Sciatic nerve (tissue), 2 donors: ENCODE data around the gene NCOA5. TPM values are rescaled to one million over a fixed set of nuclear protein-coding genes. Genes with fewer than 3 reads are reported as not detected.

ENCODE experiments used
- ATAC-seq: fragments of 200-7000 bp; cut with Tn5 transposase; one replicate; pipeline ENCODE4 v1.9.1; 2020; ENCODE audit warnings: mild to moderate bottlenecking, moderate library complexity
- DNase-seq: peaks from one replicate; pipeline ENCODE4 v3.0.0-alpha.2; 2020; ENCODE audit warnings: low spot score
- intact Hi-C: fragments of 100-400 bp; cut with DNase I; formaldehyde crosslinking; loops from one replicate; pipeline ENCODE4 v1.14.2; 2022
- total RNA-seq: library from RNA; stranded (reverse); fragmentation: NEBNext Ultra II Directional; extraction: Animal tissue kit (Norgen Biotek cat#: 25700); gene quantifications from one replicate; pipeline ENCODE4 v1.2.1, GENCODE V29; 2021
- donor health status: DM: no; HTN: no; CAD: no.
- donor health status: DM: no; HTN: no; CAD: no.

NCOA5 gene
- total RNA-seq, 1 donor from 2014 or later: 27.4 TPM

DNA sequence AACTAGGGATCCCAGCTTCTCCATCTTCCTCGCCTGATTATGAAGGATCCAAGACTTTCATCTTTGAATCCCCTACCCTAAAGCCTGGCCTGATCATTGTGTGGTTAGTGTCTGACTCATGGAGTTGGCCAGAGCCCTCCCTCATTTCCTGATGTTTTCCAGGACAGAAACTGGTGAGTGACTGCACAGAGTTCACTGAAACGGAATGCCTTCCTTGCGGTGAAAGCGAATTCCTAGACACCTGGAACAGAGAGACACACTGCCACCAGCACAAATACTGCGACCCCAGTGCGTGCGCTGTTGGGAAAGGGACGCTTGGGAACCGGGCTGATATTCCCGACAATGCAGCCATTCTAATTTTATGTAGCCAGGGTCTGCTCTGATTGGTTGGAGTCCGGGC lies 32.3 kb upstream of the NCOA5 start:
- intact Hi-C loops: no loop called here
- DNase-seq: peak; percentile 38
- no peak for ATAC-seq

DNA sequence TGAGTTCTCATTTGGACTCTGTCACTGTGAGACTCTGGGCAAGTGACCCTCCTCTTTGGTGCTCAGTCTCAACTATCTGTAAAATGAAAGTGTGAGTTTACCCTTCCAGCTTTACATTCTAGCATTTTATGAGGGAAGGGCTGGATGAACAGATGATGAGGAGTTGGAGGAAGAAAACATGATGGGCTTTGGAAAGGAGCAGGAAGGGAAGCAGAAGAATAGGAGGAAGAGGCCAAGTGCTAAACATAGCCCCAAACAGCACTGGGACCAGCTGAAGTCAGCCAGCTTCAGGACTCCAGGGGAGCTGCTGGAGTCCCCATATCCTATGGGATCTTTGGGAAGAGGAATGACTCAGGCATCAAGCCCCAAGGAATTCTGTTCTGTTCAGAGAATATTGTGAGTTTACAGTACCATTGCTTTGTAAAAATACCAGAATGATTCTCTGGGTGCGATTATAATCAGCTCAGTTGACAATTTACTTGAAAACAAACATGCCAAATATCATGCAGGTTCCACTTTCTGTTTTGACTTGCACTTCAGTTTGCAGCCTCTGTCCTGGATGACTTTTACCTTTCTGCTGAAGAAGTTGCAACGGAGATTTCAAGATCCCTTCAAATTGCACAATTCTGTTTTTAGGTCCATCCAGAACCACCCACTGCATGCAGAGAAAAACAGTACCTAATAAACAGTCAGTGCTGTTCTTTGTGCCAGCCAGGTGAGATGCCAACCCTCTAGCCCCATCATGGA lies 31.6 kb upstream of the NCOA5 start:
- intact Hi-C loops: no loop called here
- ATAC-seq (no peak), DNase-seq (peak; percentile 28)

DNA sequence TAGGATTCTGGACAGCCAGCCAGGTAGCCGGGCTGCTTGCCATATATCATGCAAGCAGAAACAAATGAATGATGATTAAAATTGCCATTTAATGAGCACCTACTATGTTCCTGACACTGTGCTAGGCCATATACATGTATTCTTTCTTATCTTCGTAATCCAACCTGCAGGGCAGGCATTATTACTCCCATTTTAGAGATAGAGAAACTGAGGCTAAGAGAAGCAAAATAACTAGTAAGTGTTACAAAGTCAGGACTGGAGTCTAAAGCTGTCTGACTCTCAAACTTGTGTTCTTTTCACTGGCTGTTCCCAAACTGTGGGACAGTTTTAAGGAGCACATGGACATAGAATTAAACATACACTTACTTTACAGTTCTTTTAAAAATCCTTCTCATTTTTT lies 30.4 kb upstream of the NCOA5 start:
- ATAC-seq: no peak
- intact Hi-C loops: no loop called here
- DNase-seq: no peak

DNA sequence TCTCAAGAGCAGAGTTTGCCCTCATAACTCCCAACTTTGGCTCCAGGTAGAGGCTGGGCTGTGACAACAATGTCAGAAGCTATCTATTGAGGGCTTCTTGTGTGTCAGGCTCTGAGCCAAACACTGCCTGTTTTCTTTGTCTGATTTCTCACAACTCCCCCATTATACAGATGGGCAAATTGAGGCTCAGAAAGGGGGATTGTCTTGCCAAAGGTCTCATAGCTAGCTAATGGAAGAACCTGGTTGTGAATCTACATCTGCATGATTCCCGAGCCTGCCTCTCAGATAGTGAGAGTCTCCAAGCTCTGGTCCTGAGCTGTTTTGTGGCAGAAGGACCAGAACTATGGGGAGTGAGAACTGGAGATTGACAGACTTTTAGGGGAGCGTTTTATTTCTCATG lies 29.8 kb upstream of the NCOA5 start:
- intact Hi-C loops: no loop called here
- DNase-seq (no peak), ATAC-seq (no peak)

DNA sequence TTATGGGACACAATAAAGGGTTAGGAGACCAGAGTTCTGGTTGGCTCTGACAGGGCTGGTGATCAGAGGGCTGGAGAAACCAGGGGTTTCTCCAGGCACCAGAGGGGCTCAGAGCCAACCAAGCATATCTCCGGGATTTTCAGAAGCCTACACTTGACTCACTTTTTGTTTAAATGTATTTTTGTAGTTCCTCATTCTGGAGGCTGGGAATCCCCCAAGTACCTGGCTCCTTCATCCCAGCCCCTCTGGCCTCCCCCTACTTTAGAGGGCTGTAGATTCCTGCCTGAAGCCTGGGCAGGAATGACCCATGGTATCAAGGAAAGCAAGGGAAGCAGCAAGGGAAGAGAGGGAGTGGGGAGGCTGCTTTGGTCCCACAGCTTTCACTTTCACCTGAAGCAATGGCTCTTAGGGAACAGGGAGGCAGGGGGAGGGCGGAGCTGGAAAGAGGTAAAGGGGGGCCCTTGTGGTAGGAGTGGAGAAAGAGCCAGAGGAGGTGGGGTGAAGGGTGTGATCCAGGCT lies 29.3 kb upstream of the NCOA5 start:
- ATAC-seq: peak; percentile 2

DNA sequence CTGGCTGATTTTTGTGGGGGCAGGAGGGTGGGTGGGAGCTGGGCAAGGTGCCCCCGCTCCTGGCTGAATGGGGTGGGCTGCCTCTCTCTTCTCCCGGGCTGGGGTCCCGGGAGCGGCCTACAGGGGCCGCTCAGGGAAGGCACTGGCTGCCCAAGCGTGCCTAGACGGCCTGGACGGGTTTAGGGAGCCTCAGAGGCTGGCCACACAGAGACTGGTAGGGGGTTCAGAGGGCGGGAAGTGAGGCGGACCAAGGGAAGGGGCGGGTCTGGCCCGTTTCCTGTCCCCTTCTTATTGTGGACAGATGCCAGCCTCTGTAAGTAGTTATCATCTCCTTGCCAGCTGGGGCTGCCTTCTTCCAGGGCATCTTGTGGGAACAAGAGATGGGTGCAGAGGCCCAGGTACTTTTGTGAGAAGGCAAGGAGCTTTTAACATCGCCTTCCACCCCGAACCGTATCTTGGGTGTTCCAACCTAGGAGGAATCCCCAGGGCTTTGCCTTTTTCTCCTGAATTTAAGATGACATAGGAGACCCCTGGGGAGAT lies 28.8 kb upstream of the NCOA5 start:
- DNase-seq (peak; percentile 64), ATAC-seq (peak; percentile 79)
- intact Hi-C loops: no loop called here

More for the DNA sequence above, 29.3 kb upstream of the NCOA5 start:
- intact Hi-C loops: no loop called here
- peak; percentile 27 for DNase-seq

DNA sequence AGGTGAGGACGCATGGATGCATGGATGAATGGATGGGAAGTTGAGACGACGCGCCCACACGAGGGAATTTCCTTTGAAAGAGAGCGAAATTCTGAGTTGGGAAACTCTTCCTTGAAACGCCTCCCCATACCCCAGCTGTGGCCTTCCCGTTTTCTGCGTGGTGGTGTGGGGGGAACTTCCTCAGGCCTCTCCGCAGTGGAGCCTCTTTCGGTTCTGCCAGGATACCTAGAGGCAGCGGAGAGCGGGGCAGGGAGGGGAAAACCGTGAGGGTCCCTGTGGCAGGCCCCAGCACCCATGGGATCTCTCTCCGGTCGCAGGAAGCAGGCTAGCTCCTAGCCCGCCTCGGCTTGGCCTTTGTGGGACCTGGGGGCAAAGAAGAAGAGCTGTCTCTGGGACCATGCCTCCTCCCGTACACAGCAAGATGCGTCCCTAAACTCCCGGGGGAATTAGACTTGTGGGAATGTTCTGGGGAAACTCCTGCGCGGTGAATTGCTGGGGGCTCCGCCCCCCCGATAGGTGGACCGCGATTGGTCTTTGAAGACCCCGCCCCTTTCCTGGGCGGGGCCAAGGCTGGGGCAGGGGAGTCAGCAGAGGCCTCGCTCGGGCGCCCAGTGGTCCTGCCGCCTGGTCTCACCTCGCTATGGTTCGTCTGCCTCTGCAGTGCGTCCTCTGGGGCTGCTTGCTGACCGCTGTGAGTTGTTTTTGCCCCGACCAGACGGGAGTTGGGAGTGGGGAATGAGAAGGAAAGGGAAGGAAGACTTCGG lies 28.1 kb upstream of the NCOA5 start, which contains the start of gene CD40:
Gene CD40 (plus strand): TSS at position 611 of the 764 bp plus-strand sequence. CDS start 30 bp downstream, at position 641.
- ATAC-seq (peak; percentile 98), DNase-seq (peak; percentile 91)
- intact Hi-C loops: no loop called here

DNA sequence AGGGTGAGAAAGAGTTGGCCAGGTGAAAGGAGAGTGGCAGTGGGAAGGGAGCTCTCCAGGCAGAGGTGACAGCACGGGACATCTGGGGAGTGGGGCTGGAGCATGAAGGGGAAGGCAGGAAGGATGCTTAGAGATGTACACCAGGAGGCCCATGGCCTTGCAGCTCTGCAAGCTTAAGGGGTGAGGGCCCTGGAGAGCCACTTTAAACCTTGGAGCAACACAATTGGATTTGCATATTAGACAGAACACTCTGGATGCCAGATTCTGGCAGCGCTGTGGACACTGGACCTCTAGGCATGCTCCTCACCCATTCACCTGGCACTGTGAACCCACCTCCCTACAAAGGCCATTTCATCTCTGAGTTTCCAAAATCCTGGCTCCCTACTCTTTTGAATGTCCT lies 24.7 kb upstream of the NCOA5 start:
- ATAC-seq: no peak

DNA sequence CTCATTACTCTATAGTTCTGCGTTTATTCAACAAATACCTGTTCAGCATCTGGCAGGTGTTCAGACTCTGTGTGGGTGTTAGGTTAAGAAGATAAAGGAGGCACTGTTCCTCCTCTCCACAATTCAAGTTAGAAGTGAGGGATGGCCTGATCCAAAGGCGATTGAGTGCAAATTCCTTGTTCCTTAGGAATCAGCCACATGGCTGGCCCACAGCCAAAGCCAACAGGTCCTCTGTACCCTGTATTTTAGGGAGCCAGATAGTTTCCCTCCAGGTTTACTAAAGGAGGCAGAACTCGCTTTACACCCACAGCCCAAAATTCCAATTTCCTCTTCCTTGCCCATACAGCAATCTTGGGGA lies 23.3 kb upstream of the NCOA5 start:
- intact Hi-C loops: no loop called here
- DNase-seq: peak; percentile 43

More for the DNA sequence above, 24.7 kb upstream of the NCOA5 start:
- DNase-seq: peak; percentile 15
- intact Hi-C loops: no loop called here

DNA sequence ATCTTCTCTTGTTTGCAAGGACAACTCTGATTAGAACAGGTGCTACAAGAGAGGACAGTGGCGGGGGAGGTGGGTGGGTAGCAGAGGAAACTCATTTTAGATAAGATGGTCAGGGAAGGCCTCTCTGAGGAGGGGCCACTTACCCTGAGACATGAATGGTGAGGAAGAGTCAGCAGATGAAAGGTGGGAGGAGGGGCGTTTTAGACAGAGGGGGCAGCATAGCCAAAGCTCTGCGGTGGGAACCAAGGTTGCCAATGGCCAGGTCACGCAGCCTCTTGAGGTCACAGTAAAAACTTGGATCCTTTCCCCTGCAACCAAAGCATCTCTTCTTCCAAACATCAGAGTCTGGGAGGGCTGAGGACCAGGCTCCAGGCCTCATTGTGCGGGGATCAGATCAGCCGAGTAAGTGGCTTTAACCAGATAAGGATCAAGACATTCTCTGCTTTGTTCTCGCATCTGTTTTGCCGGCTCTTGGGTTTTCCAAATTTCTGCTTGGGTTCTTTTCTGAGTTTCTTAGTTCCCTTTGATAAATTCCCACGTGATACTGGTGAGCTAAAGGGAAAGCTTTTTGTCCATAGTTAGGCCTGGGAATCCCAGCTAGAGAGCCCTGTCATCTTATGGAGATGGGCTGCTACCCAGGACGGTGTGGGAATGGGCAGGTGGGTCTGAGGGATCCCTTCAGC lies 22.8 kb upstream of the NCOA5 start:
- intact Hi-C loops: no loop called here
- no peak for ATAC-seq
- DNase-seq: no peak

More for the DNA sequence above, 23.3 kb upstream of the NCOA5 start:
- no peak for ATAC-seq

DNA sequence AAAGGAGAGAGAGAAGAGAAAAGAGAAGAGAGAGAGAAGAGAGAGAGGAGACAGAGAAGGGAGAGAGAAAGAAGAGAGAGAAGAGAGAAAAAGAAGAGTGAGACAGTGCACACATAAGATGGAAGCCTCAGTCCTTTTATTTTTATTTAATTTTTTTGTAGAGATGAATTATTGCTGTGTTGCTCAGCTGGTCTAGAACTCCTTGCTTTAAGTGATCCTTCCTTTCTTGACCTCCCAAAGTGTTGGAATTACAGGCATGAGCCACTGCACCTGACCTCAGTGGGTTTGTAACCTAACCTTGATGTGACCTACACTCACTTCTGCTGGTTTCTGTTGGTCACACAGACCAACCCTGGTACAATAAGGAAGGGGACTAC lies 22.1 kb upstream of the NCOA5 start:
- DNase-seq (no peak), ATAC-seq (no peak)
- intact Hi-C loops: no loop called here

DNA sequence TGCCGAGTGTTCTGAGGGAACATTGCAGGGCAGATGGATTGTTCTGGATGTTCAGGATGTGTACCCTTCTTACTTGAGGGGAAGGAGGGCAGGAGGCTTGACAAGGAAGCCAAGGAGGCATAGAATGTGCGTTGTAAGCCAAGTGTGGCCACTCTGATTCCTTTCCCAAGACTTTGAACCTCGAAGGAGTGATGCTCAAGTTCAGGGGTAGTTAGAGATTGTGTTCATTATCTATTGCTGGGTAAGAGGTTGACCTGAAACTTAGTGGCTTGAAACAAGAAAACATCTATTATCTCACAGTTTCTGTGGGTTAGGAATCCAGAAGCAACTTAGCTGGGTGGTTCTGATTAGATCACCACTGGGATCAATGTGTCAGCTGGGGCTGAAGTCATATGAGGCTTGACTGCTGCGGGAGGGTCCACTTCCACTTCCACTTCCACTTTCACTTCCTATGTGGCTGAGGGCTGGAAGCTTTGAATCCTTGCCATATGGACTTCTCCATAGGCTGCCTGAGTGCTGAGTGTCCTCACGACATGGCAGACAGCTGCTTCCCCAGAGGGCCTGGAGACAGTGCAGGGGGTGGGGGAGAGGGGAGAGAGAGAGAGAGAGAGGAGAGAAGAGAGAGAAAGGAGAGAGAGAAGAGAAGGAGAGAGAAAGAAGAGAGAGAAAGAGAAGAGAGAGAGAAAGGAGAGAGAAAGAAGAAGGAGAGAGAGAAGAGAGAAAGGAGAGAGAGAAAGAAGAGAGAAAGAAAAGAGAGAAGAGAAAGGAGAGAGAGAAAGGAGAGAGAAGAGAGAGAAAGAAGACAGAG lies 21.5 kb upstream of the NCOA5 start:
- ATAC-seq: peak; percentile 86
- intact Hi-C loops: no loop called here
- no peak for DNase-seq

DNA sequence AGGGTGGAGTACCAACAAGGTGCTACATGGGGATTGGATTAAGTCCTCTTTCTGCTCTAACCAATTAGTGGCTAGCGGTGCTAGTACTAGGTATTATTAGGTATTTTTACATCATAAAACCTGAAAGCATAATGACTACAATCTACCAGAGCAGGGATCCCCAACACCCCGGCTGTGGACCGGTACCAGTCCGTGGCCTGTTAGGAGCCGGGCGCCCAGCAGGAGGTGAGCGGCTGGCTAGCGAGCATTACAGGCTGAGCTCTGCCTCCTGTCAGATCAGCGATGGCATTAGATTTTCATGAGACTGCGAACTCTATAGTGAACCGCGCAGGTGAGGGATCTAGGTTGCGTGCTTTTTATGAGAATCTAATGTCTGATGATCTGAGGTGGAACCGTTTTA lies 19.2 kb upstream of the NCOA5 start:
- ATAC-seq (no peak), DNase-seq (no peak)
- intact Hi-C loops: no loop called here

DNA sequence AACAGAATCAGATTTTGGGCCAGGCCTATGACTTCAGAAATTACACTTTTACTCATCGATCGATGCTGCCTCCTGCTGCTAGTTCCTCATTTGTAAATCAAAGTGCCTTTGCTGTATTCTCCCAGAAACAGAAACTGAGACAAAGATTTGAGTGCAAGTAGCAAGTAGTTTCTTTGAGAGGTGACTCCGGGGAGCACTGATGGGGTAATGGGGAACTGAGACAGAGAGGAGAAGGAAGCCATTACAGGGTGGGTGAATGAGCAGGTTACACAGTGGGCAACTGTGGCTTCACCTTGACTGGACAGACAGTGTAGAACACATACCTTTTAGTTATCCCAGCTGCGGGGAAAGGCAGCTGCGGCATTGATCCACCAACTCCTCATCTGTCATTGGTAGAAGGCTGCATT lies 18.7 kb upstream of the NCOA5 start:
- no peak for DNase-seq
- intact Hi-C loops: no loop called here
- no peak for ATAC-seq

DNA sequence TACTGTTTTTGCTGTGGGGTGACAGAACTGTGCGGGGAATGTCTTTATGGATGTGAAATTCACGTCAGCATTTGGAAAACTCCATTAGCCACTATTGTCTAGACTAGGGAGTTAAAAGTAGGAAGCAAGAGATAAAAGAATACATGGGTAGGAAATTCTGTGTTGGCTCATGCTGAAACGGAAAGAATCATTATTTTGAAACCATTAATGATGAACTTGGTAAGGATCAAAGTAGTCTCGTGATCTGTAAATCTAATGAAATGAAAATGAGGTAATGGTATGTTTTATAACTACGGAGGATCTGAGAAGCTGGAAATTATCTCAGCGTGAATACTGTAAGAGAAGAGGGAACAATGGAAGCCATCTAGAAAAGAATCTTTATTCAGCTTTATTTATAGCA lies 17.3 kb upstream of the NCOA5 start:
- intact Hi-C loops: no loop called here

DNA sequence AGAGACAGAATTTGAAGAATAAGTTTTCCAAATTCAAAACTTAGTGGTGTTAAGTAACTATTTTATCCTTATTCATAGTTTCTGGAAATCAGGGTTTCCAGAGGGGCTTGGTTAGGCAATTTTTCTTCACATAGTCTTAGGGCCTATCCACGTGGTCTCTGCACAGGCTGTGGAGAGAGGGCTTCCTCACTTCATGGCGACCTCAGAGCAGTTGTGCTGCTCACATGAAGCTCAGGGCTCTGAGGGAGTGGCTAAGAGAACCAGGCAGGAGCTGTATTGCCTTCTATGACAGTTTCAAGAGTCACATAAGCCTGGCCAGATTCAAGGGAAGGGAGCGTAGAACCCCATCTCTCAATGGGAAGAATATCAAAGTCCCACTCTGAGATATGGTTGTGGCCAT lies 14.5 kb upstream of the NCOA5 start:
- no peak for DNase-seq
- intact Hi-C loops: no loop called here
- no peak for ATAC-seq

More for the DNA sequence above, 17.3 kb upstream of the NCOA5 start:
- DNase-seq: no peak
- ATAC-seq: no peak

DNA sequence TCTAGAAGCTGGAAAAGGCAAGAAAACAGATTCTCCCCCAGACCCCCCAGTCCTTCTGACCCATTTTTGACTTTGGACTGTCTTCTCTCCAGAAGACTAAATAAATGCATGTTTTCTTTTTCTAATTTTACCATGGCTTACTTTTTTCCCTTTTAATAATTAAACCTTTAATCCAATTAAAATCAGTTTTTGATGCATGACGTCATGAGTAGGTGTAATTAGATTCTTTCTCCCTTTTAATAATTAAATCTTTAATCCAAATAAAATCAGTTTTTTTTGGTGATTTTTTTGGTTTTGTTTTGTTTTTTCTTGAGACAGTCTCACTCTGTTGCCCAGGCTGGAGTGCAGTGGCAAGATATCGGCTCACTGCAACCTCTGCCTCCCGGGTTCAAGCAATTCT lies 13.2 kb upstream of the NCOA5 start:
- ATAC-seq: no peak
- intact Hi-C loops: no loop called here

DNA sequence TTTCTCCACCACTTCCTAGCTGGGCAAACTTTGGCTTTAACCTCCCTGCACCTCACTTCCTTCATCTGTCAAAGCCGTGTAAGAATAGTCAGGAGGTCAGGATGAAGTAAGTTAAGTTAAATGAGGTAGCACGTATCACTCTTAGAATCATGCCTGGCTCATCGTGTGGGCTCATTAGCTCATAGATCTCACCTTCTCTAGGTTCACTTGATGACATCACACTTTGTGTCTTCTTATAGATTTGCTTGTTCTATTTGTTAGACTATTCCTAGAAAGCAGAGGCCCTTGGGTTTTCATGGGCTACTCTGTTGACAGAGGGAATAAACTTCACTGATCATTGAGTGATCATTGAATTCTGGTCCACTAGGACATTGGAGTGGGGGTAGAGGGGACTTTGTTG lies 12.2 kb upstream of the NCOA5 start:
- no peak for DNase-seq
- intact Hi-C loops: no loop called here
- ATAC-seq: no peak

More for the DNA sequence above, 13.2 kb upstream of the NCOA5 start:
- DNase-seq: no peak

DNA sequence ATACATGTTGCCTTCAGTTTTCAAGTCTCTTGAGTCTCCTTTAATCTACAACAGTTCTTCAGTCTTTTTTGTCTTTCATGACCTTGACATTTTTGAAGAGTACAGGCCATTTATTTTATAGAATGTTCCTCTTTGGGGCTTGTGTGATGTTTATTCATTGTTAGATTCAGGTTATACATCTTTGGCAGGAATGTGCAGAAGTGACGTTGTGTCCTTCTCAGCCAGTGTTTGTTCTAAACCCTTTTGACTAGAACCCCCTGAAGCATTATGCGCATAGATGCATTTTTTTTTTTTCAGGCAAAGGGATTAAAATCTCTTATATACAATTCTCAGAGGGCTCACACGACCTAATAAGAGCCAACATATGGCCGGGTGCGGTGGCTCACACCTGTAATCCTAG lies 11.2 kb upstream of the NCOA5 start:
- DNase-seq: no peak
- ATAC-seq: no peak
- intact Hi-C loops: no loop called here
